SU-DHL-6 (cell line): ENCODE results near the gene MGME1.

Experiments
- CTCF ChIP-seq: fragments of 200-600 bp; sonication (generic); IDR thresholded peaks from one replicate; pipeline ENCODE4 v1.5.1; 2017; ENCODE audit warnings: antibody characterized with exemption, mild to moderate bottlenecking, low read length, moderate library complexity; ENCODE audit not compliant: insufficient read depth, poor library complexity, severe bottlenecking
- EZH2phosphoT487 ChIP-seq: fragments of 200-600 bp; sonication (generic), shearing (Covaris generic); conservative IDR thresholded peaks from 2 replicates; pipeline ENCODE4 v1.6.1; 2018; ENCODE audit warnings: mild to moderate bottlenecking, antibody characterized with exemption, low read length, moderate library complexity, mixed read lengths

GRCh38 chr20:17940224-17940971, 28.4 kb upstream of the MGME1 start:
- TF ChIP-seq CTCF = no peak
- no peak for TF ChIP-seq EZH2phosphoT487
